ENCODE results near the gene CCL25.

CCL25 gene

GRCh38 chr19:8096071-8096470, 43.5 kb downstream of the CCL25 start:
- TF ChIP-seq EZH2phosphoT487 (IDR thresholded peaks at IDR 0.05; ENCODE audit: borderline replicate concordance, low read length) (no peak), CTCF (IDR thresholded peaks at IDR 0.05; ENCODE audit: low read depth, low read length, poor library complexity, severe bottlenecking) (no peak)
- Histone ChIP-seq H3K9me3 (ENCODE audit: control insufficient read depth, insufficient read depth, low read length) (peaks cover 30% of the 10 kb centered on the region), H3K36me3 (ENCODE audit: control insufficient read depth, low read length) (no peaks in the 10 kb centered on the region), H3K9me2 (replicated peaks; ENCODE audit: control insufficient read depth, low read length) (no peaks in the 10 kb centered on the region), H3K79me2 (ENCODE audit: control insufficient read depth, low read length) (no peaks in the 10 kb centered on the region), H4K20me1 (ENCODE audit: control insufficient read depth, insufficient read depth, low read depth, low read length) (no peaks in the 10 kb centered on the region), H3K4me1 (ENCODE audit: control insufficient read depth, low read length) (no peaks in the 10 kb centered on the region), H3K4me2 (ENCODE audit: low read length) (no peak overlapping the region), H3K27ac (ENCODE audit: low read depth, low read length) (no peak overlapping the region), H3K27me3 (ENCODE audit: control insufficient read depth, low read length) (no peaks in the 10 kb centered on the region), H3F3A (ENCODE audit: control insufficient read depth, insufficient read depth) (no peaks in the 10 kb centered on the region), H3K4me3 (ENCODE audit: low read length) (no peak overlapping the region)

GRCh38 chr19:8097198-8097597, 44.6 kb downstream of the CCL25 start:
- Histone ChIP-seq H4K20me1 (ENCODE audit: control insufficient read depth, insufficient read depth, low read depth, low read length) (no peaks in the 10 kb centered on the region), H3K4me2 (ENCODE audit: low read length) (no peak overlapping the region), H3K9me2 (replicated peaks; ENCODE audit: control insufficient read depth, low read length) (no peaks in the 10 kb centered on the region), H3K4me1 (ENCODE audit: control insufficient read depth, low read length) (no peaks in the 10 kb centered on the region), H3K9me3 (ENCODE audit: control insufficient read depth, insufficient read depth, low read length) (peaks cover 30% of the 10 kb centered on the region), H3K79me2 (ENCODE audit: control insufficient read depth, low read length) (no peaks in the 10 kb centered on the region), H3K36me3 (ENCODE audit: control insufficient read depth, low read length) (no peaks in the 10 kb centered on the region), H3K4me3 (ENCODE audit: low read length) (no peak overlapping the region), H3F3A (ENCODE audit: control insufficient read depth, insufficient read depth) (no peaks in the 10 kb centered on the region), H3K27me3 (ENCODE audit: control insufficient read depth, low read length) (no peaks in the 10 kb centered on the region), H3K27ac (ENCODE audit: low read depth, low read length) (no peak overlapping the region)
- TF ChIP-seq CTCF (IDR thresholded peaks at IDR 0.05; ENCODE audit: low read depth, low read length, poor library complexity, severe bottlenecking) (no peak), EZH2phosphoT487 (IDR thresholded peaks at IDR 0.05; ENCODE audit: borderline replicate concordance, low read length) (no peak)

- Histone ChIP-seq H3K27ac (ENCODE audit: low read depth, low read length) (no peak overlapping the region), H3K9me3 (ENCODE audit: control insufficient read depth, insufficient read depth, low read length) (peaks cover 30% of the 10 kb centered on the region), H3K79me2 (ENCODE audit: control insufficient read depth, low read length) (no peaks in the 10 kb centered on the region), H3K27me3 (ENCODE audit: control insufficient read depth, low read length) (no peaks in the 10 kb centered on the region), H4K20me1 (ENCODE audit: control insufficient read depth, insufficient read depth, low read depth, low read length) (no peaks in the 10 kb centered on the region), H3K4me2 (ENCODE audit: low read length) (no peak overlapping the region), H3K4me1 (ENCODE audit: control insufficient read depth, low read length) (no peaks in the 10 kb centered on the region), H3K36me3 (ENCODE audit: control insufficient read depth, low read length) (no peaks in the 10 kb centered on the region), H3K9me2 (replicated peaks; ENCODE audit: control insufficient read depth, low read length) (no peaks in the 10 kb centered on the region), H3K4me3 (ENCODE audit: low read length) (no peak overlapping the region), H3F3A (ENCODE audit: control insufficient read depth, insufficient read depth) (no peaks in the 10 kb centered on the region)
- TF ChIP-seq CTCF (IDR thresholded peaks at IDR 0.05; ENCODE audit: low read depth, low read length, poor library complexity, severe bottlenecking): no peak
- TF ChIP-seq EZH2phosphoT487 (IDR thresholded peaks at IDR 0.05; ENCODE audit: borderline replicate concordance, low read length): no peak
Observed at GRCh38 chr19:8097681-8098567, 45.4 kb downstream of the CCL25 start.
